ENCODE data around the gene PLEK2.
A peak's percentile ranks its signal among the peaks of the same experiment; 100 is the strongest.
"Not testable (repeated sequence)": the region's sequence is repeated elsewhere in the genome, so short reads cannot be mapped to it uniquely, and the experiment has no call there.

The PLEK2 gene, protein sequence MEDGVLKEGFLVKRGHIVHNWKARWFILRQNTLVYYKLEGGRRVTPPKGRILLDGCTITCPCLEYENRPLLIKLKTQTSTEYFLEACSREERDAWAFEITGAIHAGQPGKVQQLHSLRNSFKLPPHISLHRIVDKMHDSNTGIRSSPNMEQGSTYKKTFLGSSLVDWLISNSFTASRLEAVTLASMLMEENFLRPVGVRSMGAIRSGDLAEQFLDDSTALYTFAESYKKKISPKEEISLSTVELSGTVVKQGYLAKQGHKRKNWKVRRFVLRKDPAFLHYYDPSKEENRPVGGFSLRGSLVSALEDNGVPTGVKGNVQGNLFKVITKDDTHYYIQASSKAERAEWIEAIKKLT

DNA sequence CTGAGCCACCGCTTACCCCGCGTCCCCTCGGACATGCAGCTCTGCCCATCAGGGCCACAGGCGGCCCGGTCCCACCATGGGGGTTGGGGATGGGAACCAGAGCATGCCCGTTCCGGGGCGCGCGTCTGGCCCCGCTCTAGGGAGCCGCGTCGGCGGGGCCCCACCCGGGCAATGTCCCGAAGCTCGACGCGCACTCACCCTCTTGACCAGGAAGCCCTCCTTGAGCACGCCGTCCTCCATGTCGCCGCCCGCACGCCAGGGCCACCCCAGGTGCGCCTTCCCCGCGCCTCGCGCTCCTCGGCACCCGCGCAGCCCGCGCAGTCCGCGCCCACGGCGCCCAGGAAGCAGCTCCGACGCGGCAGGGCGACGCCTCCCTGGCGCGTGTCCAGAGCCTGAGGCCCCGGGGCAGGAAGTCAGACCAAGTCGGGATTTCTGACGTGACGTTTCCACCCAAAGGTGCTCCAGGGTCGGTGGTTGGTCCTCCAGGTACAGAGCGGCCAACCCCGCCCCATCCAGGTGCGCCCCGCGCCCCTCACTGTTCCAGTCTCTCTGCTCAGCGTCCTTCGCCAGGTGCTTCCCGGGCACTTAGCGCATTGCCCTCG, at the start of gene PLEK2:
TSS of gene PLEK2 (minus strand) at position 346 of the 602 bp plus-strand sequence. CDS start at position 240, 106 bp downstream.
- DNase-seq, result peak; percentile 80

DNA sequence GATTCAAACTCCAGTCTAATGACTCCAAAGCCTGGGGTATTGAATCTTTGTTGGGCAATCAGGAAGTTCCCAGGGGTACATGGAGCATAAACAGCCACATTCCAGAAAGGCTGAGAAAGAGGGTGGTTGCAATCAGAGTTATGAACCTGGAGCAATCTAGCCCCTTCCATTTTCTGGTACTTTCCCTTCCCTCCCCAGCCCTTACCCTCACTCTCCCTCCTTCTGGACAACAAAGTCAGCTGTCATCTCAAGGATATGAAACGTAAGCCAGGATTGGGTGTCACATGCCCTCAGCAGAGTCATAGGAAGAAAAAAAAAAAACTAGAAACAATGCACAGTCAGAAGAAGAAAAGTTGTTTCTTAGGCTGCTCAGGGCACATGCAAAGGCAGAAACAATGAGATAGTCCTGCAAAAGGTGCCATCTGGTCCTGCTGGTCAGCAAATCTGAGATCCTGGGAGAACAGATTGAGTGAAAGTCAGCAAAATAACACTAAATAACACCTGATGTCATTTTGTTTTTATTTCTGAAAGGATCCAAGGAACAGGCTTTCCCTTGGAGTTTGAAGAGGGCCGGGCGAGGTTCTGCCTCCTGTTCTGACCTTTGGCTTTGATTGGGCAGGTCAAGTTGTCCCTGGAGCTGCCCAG, 49.5 kb upstream of the PLEK2 start:
- no peak for DNase-seq

GRCh38 chr14:67459336-67459735, 47.4 kb upstream of the PLEK2 start:
- DNase-seq, result no peak

- DNase-seq, result no peak
Observed at GRCh38 chr14:67457782-67458181, 45.8 kb upstream of the PLEK2 start.

DNA sequence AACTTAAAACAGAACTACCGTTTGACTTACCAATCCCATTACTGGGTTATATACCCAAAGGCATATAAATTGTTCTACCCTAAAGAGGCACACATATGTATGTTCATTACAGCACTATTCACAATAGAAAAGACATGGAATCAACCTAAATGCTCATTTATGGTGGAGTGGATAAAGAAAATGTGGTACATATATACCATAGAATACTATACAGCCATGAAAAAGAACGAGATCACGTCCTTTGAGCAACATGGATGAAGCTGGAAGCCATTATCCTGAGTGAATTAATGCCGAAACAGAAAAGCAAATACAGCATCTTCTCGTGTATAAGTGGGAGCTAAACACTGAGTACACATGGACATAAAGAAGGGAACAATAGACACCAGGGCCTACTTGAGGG, 44.8 kb upstream of the PLEK2 start:
- DNase-seq, result no peak

DNA sequence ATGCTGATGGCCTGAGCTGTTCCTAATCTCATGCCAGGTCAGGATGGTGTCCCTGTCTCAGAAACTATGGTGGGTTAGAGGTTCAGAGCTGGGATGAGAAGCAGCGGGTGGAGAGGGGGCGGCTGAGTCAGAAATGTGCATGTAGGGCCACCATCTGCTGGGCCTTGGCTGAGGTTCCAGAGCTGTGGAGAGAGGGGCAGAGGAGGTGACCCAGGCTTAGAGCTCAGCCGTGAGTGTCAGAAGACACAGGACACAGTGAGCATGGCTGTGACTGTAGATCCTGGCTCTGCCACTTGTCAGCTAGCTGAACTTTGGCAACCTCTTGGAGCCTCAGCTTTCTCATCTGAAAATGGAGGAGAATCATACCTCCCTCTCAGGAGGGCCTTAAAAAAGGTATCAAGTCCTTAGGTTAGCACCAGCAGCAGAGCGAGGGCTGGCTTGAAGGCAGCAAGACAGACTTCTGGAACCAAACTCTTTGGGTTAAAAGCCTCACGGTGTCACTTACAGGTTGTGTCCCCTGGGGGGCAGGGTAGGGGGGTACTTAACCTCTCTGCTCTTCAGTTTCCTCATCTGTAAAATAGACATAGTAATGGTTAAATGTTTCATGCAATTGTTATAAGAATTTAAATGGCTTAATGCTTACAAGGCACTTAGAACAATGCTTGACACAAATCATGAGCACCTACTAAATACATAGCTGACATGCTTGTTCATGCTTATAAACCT, 41.8 kb upstream of the PLEK2 start:
- DNase-seq, result no peak

- not testable (repeated sequence) for DNase-seq
Observed at GRCh38 chr14:67451667-67452066, 39.7 kb upstream of the PLEK2 start.

DNA sequence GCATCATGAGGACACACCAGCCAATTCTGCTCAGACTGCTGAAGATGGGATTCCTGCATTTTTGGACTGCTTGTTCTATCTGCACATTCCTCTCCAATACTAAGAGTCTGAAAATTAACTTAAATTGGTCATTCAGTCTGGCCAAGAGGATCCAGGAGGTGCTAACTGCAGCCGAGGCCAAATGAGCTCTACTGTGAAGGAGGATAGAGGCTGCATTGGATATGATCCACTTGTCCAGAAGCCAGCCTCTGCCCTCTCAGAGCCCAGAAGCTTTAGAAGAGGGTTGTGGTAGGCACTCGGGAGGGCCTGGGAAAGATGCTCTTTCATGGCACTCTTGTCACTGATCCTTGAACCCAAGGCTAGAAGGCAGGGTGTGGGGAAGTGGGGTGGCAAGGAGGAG, 37.1 kb upstream of the PLEK2 start:
- no peak for DNase-seq

GRCh38 chr14:67447033-67447381, 35.0 kb upstream of the PLEK2 start:
- DNase-seq, result no peak

- peak; percentile 72 for DNase-seq
Observed at GRCh38 chr14:67446371-67447032, 34.5 kb upstream of the PLEK2 start.

DNA sequence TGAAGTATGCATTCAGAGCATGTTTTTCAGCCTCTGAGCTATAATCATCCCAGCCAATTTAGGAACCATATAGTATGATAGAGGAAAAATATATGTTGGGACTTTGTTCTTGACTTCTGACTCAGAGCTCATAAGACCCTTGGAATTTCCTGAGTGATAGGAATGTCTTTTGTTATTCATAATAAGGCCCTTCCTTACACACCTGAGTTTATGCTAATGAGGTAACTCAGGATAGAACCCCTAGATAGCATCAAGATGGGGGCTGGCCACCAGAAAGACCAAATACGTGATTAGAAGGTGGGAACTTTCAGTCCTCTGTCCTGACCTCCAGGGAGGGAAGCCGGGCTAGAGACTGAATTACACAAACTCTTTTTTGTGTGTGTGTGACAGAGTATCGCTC, 32.4 kb upstream of the PLEK2 start:
- DNase-seq, result no peak

DNA sequence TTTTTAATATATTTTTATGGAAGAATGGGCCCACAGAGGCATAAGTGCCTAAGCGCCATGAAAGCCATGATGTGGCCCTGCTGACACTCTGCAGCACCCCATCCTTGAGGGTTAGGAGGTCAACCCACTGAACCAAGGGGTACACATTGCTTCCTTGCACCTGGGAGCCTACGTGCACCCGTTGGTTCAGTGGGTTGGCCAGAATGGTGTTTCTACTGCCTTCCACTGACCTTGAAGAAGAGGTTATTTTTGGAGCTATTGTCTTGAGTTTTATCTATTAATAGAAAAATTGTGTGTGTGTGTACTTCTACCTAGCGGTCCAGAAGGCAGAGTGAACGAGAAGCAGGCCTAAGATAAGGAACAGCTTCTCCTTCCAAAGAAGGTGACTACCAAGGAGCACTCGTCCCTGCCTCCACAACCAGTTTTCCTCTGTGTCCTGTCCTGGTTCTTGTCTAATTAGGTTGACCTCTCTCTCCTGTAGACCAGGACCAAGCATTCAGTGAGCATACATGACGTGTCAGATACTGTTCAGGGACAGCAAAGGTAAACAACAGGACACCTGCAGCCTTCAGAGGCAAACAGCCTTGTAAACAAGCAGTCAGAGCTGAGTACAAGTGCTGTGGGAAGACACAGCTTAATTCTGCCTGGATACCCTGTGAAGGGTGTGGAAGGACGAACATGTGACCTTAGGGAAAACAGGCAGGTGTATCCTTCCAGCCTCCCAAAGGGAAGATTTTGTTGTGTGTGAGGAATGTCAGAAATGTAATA, 30.4 kb upstream of the PLEK2 start:
- no peak for DNase-seq

DNA sequence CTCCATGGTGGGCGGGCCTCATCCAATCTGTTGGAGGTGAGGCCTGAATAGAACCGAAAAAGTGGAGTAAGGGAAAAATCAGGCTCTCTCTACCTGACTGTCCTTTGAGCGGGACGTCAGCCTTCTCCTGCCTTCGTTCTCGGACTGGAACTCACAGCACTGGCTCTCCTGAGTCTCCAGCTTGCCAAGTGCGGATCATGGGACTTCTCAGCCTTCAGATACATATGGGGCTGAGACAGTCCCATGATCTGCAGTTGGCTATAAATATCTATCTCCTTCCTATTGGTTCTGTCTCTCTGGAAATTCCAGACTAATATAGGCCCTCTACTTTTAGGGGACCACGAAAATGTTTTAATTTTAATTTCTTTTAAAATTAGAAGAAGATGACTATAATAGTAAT, 29.7 kb upstream of the PLEK2 start:
- no peak for DNase-seq

DNA sequence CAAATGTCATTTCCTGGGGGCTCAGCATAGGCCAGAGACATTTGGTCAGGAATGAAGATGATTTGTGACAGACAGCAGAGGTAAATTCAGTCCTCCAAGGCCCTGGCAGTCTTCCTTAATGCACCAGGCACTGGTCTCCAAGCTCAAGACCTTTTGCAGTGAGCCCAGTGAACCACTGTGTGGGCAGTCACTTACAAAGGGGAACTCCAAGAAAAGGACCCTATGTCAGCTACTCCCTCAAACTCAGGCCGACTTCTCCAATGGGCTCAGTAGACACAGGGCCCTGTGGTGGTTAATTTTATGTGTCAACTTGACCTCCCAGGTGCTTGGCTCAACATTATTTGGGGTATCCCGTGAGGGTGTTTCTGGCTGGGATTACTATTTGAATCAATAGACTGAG, 29.3 kb upstream of the PLEK2 start:
- DNase-seq, result no peak

- DNase-seq, result no peak
Observed at GRCh38 chr14:67440513-67440912, 28.5 kb upstream of the PLEK2 start.

DNA sequence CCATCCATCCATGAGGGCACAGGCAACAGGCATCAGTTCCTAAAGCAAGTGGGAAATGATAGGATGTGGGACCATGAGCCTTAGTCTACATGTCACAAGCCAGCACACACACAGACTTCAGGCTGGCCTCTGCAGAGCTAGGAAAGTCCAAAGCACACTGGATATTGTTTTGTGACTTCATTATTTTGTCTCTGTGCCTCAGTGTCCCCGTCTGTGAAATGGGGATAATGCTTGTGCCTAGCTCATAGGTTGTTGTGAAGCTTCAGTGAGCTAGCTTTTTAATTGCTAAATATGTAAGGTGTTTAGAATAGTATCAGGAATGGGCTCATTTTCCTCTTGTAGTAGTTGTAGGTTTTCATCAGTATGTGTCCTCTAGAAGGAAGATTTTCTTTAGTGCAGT, 27.0 kb upstream of the PLEK2 start:
- no peak for DNase-seq

DNA sequence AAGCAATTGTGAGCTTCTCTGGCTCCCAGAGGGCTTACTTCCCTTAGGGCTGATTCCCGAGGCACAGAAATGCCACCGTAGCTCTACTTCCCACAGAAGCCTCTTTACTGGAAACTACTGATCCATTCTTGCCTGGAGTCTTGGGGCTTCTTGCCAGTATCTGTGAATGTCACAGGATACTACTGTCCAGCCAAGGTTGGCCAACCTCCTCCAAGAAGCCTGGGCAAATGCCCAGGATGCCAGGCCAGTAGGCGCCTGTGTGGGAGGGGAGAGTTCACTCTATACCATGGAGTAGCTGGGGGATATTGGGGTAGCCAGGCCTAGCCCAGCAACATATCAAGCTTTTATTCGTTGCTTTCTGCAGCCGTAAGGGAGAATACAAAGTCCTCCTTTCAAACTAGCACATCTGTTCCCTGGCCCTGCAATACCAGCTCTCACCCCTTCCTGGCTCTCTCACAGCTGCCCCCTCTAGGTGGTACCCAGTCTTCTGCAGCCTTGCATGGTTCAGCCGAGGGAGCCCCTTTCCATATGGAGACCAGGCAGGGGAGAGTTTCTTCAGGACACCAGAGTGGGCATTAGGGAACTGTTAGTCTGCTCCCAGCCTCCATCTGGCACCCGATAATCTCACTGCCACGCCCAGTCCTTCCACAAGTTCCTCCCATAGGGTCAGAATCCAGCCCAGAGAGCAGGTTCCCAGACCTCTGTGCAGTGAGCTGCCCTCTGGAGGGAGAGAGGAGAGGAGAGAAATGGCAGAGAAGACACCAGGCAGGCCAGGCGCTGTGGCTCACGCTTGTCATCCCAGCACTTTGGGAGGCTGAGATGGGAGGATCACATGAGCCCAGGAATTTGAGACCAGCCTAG, 24.3 kb upstream of the PLEK2 start:
- DNase-seq, result no peak

- DNase-seq, result no peak
Observed at GRCh38 chr14:67435603-67436002, 23.6 kb upstream of the PLEK2 start.

- no peak for DNase-seq
Observed at GRCh38 chr14:67432050-67432564, 20.1 kb upstream of the PLEK2 start.

GRCh38 chr14:67429510-67430205, 17.7 kb upstream of the PLEK2 start:
- DNase-seq, result no peak
